GM19328 (cell line): ENCODE measurements around the gene TXLNB.

Experiments
- ATAC-seq: cut with Tn5 transposase; IDR thresholded peaks from one replicate; pipeline ENCODE4 v1.9.1; 2021; ENCODE audit warnings: mild to moderate bottlenecking, moderate library complexity; ENCODE audit not compliant: unreplicated experiment

The TXLNB gene

DNA sequence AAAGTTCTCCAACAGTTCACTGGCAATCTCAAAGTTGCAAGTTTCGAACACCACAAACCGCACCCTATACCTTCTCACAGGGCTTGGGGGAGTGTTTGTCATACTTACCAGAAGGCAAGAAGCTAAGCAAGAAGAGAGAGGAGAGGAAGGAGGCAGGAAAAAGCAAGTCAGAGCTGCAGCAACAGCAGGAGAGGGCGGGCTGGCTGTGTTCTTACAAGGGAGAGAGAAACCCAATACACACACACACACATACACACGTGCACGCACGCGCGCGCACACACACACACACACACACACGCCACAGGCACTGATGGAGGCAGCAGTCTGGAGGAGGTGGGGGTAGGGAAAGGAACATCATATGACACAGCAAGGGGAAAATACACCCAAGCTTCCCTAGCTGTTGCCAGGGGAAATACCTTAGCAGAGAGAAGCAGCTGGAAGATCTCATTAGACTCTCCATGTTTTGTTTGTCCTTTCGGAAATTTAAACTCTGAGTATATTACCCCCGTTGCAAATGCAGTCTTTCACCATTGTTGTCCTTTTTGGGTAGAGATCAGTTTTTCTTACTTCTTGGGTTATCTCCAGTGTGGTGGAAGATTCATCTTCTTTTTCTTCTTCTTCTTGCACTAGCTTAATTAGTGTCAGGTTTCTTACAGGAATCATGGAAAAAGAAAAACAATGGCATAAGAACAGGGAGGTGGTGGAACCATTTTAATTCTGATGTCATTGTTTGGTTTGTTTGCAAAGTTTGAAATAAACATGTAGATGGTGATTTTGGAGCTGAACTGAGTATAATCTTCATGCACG is at the start of gene TXLNB:
TXLNB (minus strand) TSS at position 186 of the 807 bp plus-strand sequence. CDS start 3,099 bp downstream, outside the sequence.
- peak; percentile 55 for ATAC-seq

GRCh38 chr6:139341060-139341459 is 49.3 kb upstream of the TXLNB start:
- no peak for ATAC-seq

GRCh38 chr6:139338795-139339194 is 47.0 kb upstream of the TXLNB start:
- no peak for ATAC-seq

DNA sequence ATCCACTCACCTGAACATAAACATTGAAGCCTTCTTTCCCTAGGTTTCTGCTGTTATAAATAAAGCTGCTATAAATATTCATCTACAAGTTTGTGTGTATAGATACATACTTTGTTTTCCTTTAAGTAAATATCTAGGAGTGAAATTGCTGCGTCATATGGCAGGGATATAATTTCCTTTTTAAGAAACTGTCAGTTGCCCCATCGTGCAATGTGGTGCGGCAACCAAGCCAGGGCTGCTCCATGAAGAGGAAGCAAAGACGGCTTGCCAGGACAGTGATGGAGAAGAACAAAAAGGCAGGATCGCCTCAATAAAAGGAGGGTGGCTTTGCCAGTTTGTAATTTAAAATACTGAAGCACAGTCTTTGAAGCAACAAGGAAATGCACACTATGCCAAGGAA is 46.0 kb upstream of the TXLNB start:
- no peak for ATAC-seq

DNA sequence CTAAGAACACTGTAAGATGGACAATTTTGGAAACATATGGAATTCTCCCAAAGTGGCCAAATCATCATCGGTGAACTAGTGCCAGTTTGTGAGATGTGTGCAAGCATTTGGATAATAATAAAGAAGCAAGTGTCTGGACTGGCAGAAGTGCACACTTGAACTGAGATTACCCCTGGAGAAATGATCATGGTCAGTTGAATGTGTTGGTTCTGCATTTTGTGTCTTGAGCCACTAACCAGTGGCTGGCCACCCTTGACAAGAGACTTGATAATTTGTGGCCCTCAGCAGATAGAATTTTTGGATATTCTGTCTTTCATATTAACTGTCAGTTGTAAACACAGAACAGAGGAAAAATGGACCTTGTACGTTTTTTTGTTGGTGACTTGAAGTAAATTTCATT is 45.2 kb upstream of the TXLNB start:
- no peak for ATAC-seq

GRCh38 chr6:139336488-139336887 is 44.7 kb upstream of the TXLNB start:
- no peak for ATAC-seq

- no peak for ATAC-seq
Observed at GRCh38 chr6:139335447-139336210, 43.8 kb upstream of the TXLNB start.

- no peak for ATAC-seq
Observed at GRCh38 chr6:139334806-139335446, 43.1 kb upstream of the TXLNB start.

- ATAC-seq: no peak
Observed at GRCh38 chr6:139330826-139331500, 39.2 kb upstream of the TXLNB start.

DNA sequence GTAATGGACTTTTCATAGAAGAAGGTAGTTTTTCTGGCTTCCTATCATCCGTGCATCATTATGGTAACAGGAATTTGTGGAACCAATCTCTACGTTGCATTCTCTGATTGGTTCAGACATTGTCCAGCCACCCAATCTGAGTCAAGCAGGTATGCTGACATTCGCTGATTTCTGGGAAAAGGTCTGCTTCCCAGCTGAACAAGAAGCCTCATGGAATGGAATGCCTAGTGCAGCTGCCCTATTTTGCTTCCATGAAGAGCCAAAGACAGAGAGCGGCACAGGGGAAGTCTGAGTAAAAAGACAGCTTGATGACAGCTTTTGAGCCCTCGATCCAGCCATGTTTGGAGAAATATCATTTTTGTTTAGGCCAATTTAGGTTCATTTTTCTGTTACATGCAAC is 38.5 kb upstream of the TXLNB start:
- no peak for ATAC-seq

DNA sequence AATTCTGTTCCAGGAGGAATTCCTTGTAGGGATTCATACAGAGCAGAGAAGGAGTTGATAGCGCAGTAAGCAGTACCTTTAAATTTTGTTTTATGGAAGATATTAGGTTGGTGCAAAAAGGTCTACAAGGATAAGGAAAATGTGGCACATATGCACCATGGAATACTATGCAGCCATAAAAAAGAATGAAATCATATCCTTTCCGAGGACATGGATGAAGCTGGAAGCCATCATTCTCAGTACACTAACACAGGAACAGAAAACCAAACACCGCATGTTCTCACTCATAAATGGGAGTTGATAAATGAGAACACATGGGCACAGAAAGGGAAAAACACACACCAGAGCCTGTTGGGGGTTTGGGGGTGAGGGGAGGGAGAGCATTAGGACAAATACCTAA is 37.4 kb upstream of the TXLNB start:
- no peak for ATAC-seq

- ATAC-seq: peak; percentile 36
Observed at GRCh38 chr6:139327038-139327437, 35.2 kb upstream of the TXLNB start.

GRCh38 chr6:139325686-139326085 is 33.9 kb upstream of the TXLNB start:
- no peak for ATAC-seq

GRCh38 chr6:139325125-139325524 is 33.3 kb upstream of the TXLNB start:
- ATAC-seq: peak; percentile 50

DNA sequence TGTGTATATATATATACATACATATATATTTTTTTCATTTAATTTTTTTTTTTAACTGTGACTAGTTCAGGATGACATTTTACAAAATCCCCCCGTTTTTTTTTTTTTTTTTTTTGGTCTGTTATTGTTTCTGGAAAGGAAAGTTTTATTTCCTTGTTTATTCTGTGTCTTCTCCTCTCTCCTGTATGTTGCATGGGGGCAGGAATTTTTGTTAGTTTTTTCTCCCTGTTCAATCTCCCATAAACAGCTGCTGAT is 32.4 kb upstream of the TXLNB start:
- no peak for ATAC-seq

DNA sequence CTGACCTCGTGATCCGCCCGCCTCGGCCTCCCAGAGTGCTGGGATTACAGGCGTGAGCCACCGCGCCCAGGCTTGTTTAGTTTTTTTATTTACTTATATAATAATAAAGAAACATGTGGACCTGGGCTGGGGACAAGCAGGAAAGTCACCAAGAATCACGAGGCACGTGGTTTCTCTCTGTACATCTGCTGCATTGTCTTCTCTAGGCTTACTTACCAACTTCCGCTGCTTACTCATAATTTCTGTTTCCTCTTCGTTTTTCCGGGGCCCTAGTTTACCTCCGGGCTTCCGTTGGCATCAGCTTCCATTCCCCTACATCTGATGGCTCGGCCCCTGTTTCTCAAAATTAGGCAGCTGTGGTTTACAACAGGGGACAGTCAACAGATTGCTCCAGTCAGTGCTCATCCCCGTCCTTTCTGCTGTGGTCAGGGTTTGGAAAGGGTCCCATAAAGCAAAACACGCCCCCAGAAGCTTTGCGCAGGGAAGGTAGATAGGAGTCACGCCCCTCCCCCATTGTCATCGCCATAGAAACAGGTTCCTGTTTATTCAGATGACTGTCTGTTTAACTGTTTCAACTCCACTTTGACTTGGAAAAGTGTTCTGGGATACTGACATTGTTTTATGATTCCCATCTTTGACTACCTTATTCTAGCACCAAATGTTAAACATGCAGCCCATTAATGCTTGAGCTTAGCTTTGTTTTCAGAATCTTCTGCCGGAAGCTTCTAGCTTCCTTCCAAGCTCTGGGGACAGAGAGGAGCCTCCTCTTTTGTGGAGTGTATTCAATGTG is 31.9 kb upstream of the TXLNB start:
- ATAC-seq: no peak

GRCh38 chr6:139320081-139320480 is 28.3 kb upstream of the TXLNB start:
- ATAC-seq: no peak

DNA sequence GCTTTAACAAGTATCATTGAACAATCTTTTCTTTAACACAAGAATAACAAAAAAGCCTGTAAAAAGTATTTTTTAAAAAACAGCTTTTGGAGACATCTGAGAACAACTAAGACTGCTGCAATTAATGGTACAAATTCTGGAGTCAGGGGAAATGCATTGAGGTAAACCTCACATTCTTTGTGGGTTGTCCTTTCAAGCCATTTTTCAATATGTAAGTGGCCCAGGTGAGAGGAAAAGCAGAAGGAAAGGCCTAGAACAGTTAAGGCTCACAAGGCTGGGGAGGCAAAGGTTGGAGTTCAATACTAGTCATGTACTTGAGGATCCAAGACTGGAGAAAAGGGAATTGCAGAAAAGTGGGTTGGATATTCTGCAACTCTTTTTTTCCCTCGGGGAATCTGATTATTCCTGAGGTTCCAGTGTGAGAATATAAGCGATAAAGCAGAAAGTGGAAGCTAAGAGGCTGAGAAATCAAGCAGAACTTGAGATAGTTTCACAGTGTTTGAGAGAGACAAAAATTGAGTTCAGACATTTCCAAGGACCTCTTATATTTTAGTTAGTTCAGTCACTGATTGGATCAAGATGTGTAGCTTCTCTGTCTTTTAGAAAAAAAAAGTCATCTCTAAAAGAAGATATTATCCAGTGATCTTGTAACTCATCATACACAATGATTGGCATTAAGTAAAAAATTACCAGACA is 25.0 kb upstream of the TXLNB start:
- ATAC-seq: no peak

DNA sequence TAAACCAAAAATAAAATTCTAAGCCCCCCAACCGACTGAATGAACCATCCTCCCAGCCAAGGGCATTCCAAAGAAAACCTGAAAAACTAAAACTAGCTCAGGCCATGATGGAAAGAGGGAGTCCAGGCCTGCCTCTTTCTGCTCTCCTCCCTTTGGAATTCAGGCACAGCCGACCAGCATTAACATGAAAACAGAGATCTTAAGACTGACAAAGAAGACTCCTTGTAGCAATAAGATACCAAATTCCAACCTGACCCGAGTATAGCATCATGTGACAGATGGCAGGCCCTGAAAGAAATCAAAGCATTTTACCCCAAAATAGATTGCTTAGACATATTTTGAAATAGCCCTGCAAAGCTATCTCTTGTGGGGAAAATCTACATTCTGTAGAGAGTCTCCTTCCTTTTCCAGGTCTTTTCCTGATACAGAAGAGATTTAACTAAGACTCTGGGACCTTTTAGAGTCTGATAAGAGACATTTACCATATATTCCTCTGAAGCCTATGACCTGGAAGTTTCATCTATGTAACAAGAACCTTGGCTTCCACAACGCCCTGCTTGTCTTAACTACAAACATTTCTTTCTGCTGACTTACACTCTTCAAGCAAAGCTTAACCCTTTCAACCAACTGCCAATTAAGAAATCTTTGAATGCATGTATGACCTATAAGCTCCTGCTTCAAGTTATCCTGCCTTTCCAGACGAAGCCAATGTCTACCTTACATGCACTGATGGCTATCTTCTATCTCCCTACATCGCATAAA is 22.2 kb upstream of the TXLNB start:
- ATAC-seq: no peak
